IPS-18c (cell line): ENCODE results near the gene SIM1.

Experiments
- H3K4me3 ChIP-seq: 2 replicates; pipeline ENCODE4 v1.7.0; 2013; ENCODE audit warnings: low read depth, mild to moderate bottlenecking, low read length, moderate library complexity; ENCODE audit not compliant: insufficient read depth
- H3K9me3 ChIP-seq: one replicate; pipeline ENCODE4 v1.6.1; 2013; ENCODE audit warnings: mild to moderate bottlenecking, low read length, moderate library complexity; ENCODE audit not compliant: control insufficient read depth, insufficient read depth

SIM1 gene

DNA sequence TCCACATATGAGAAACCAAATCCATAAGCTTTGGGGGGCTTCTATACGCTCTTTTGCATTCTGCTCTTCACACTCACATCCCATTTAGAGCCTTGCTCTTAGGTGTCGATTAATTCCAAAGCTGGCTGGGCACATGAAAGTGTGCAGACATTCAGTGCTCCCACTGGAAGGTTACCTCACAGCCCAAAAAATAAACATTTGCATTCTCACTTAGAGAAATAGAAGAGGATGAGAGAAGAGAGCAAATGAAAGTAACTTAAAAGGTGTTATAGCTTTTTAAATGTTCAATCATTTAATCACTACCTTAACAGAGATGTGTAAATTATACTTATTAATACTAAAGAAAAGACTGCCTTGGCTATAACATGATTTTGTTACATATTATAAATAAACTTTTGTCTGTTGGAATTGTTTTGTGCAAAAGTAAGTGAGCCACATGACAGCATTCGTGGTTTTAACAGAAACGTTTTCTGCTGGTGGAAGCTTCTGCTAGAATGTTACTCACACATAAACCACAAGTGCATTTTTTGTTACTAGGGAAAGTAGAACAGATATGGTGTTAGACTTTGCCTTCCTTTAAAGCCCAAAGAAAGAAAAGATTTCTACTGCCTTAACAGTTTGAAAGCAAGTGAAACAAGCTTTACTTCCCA lies 116.7 kb downstream of the SIM1 start:
- Histone ChIP-seq H3K4me3 (no peak overlapping the region), H3K9me3 (no peaks in the 10 kb centered on the region)

DNA sequence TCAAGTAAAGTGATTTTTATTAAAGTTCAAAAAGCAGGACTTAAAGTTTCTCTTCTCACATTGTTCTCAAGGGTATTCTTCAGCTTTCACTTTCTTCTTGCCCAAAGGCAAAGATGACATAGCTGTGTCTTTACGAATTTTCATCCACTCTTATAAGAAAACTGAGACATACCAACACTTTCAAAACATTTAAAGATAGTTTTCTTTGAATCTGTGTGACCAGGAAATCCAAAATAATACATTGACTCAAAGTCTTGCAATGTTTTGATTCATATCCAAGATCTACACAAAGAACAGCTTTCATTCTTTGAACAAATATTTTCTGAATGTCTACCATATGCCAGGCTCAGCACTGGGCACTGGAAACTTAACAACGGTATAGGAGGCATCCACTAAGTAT lies 117.9 kb downstream of the SIM1 start:
- no peak overlapping the region for H3K4me3 ChIP-seq
- H3K9me3 ChIP-seq, result no peaks in the 10 kb centered on the region

DNA sequence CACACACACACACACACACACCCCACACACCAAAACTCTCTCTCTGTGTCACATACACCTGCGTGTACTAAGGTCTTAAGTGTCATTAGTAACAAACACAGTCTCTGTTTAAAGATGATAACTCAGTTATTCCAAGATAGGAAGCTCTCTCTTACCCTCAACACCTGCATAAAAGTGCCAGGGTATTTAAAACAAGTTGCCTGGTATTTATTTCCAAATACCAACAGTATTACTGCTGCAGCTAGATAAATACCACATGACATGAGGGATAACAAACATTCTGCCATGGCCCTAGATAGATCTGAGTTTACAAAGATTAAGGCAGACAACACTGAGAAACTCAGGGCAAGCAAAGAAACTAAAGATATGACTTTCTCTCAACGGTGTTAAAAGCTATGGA lies 118.5 kb downstream of the SIM1 start:
- Histone ChIP-seq H3K9me3 (no peaks in the 10 kb centered on the region), H3K4me3 (no peak overlapping the region)

DNA sequence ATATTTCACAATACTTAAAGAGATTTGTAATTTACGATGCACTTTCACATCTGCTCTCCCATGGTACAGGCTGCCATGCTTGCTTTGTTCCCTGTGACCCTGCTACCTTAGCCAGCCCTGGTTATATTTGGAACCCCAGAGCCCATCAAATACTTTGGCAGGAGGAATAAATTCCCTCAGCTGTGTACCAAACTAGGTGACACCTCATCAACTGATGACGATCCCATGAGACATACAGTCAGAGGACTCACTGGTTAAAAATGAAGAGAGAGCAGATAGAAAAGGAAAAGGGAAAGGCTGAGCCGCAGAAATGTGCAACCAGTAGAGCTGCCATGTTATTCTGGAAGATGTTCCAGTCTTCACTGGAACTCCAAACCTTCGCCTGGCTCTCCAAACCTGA lies 120.0 kb downstream of the SIM1 start:
- Histone ChIP-seq H3K9me3 (no peaks in the 10 kb centered on the region), H3K4me3 (no peak overlapping the region)

DNA sequence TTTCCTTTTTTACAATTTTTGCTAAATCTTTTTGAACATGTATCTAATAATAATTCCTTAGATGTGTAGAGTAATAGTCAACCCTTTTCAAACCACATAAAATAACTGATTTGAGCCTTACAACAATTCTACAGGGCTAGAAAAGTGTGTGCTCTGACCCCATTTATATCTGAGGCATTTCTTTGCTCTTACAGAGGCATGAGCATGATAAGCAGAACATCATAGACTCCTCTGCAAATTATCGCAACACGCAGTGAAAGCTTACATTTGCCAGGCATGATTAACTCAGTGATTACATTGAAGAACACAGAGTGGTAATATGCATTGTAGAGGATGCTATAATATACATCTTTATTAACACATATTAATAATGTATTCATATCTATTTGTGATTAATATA lies 120.4 kb downstream of the SIM1 start:
- no peak overlapping the region for H3K4me3 ChIP-seq
- H3K9me3 ChIP-seq, result no peaks in the 10 kb centered on the region

DNA sequence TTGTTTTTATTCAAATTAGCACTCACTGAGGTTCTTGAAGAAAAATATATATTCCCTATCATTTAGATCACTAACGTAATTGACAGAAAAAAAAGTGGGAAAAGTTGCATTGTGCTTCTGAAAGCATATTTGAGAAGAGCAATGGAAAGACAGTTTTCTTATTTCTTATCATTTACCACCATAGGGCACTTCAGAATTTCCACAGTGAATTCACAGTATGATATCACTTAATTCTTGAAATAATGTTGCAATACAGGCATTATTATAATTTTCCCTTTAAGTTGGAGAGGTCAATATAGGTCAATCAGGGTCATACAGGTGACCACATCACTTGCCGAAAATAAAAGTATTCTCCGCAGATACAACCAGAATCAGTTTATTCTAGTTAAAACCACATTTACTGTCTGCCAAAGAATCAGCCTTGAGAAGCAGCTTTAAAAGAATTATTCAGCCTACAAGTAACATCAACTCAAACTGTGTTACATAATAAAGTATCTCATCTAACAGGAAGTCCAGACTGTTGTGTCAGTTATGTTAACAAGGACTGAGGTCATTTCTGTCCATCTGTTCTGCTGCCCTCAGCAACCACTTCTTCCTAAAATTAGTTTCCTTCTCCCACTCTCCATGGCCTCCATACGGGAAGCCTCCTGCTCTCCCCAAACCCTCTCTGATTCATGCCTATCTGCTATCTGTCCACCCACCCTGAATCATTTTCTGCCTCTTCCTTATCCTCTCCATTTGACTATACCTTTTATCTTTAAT lies 121.2 kb downstream of the SIM1 start:
- Histone ChIP-seq H3K9me3 (no peaks in the 10 kb centered on the region), H3K4me3 (no peak overlapping the region)

DNA sequence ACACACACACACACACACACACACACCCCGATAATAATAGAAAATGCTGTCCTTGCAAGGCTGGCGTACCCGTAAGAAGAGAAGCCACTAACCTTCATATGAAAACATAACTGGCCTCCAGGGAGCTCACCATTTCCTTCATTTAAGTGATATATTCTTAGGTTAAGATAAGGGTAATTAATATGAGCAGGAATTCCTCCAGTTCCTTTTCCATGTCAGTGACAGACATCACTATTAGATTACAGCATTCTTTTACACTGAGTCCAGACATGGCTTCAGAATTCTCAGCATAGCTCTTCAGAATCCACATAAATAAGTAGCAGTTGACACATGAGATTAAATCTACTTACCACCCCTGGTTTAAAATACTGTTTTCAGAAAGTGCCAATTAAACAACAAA lies 121.9 kb downstream of the SIM1 start:
- Histone ChIP-seq H3K4me3 (no peak overlapping the region), H3K9me3 (no peaks in the 10 kb centered on the region)

DNA sequence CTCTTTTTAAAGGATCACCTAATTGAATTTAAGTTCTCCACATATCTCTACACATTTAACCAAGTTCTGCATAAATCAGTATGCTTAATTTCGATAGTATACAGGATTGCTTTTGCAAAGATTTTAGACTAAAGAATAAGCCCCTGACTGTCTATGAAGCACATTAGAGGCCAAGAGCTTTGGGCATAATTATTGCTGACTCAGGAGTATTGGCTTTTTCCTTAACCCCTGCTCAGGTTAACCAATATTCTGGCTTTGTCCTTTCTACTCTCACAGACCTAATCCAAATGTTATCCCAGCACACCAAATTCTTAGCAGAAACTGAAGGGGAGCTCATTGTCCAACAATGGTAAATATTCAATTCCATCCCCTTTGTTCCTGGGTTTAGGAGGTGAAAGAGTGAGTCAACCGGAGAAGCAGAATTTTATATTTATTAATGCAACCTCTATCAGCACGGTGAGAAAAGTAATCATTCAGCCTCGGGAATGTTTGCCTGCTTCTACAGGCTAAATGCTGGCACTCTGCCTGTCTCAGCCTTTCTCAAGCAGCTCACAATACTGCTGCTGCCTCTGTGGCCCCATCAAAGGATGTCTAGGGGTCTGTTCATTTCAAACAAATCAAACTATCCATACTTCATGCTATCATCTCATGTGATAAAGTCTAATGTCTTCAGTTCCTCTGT lies 125.0 kb downstream of the SIM1 start:
- H3K4me3 ChIP-seq, result no peak overlapping the region
- H3K9me3 ChIP-seq, result no peaks in the 10 kb centered on the region

DNA sequence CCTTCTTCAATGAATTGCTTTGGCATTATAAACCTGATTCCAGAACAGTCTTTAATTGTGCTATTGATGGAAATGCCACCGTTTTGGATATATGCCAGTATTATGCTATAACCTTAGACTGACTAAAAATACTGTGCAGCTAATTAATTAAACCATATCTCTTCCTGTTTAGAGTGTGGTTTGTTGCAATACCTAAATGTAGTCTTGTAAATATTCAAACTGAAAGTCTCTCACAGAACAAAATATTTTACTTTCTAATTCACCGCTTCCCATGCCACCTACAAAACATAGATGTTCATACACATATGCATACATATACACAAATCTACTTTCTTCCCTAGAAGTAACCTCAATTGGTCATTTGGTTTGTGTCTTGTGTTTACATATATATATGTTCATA lies 126.6 kb downstream of the SIM1 start:
- Histone ChIP-seq H3K4me3 (no peak overlapping the region), H3K9me3 (no peaks in the 10 kb centered on the region)

DNA sequence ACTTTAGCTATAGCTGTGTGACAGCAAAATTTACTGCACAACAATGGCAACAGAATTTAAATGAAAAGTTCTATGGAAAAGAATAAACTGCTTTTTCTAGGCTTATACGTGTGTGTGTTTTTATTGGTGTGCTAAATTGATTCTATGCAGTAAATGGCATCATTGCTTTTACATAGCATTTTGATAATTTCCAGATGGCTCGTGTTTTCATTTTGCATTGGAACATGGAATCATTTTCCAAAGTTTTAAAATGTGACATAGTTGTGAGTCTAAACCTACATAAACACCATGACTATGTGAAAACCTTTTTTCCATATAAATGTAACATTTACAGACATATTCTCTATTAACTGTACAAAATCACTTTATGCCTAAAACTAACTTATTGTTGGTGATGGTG lies 127.8 kb downstream of the SIM1 start:
- Histone ChIP-seq H3K4me3 (no peak overlapping the region), H3K9me3 (no peaks in the 10 kb centered on the region)

DNA sequence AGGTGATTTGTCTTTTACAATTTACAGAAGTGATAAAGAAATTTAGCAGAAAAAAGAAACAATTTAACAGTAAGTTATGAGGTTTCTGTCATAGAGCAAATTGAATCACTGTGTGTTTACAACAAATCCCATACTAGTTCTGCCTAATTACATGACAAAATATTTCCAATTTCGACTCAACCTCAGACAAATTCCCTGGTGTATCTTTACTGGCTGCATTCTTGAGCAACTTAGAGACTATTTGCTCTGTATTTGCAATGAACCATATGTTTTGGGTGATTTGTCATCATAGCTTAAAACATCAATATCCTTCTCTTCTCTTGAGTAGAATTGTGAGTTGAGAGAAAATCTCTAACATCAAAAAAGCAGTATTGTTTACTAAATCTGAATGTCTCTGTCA lies 128.7 kb downstream of the SIM1 start:
- no peaks in the 10 kb centered on the region for H3K9me3 ChIP-seq
- H3K4me3 ChIP-seq, result no peak overlapping the region
